Urothelium cell line (cell line): Measurements from ENCODE around the gene HSPG2.
A peak's percentile ranks its signal among the peaks of the same experiment; 100 is the strongest.
"Not testable (repeated sequence)": the region's sequence is repeated elsewhere in the genome, so short reads cannot be mapped to it uniquely, and the experiment has no call there.

Source experiments
- DNase-seq: peaks from one replicate; pipeline ENCODE4 v3.0.0; 2011; ENCODE audit warnings: low spot score, mixed read lengths
- FAIRE-seq: peaks from 2 replicates; lab custom pipeline; 2011; peaks lifted over from hg19 to GRCh38; lab: Jason Lieb, UNC

Gene HSPG2

DNA sequence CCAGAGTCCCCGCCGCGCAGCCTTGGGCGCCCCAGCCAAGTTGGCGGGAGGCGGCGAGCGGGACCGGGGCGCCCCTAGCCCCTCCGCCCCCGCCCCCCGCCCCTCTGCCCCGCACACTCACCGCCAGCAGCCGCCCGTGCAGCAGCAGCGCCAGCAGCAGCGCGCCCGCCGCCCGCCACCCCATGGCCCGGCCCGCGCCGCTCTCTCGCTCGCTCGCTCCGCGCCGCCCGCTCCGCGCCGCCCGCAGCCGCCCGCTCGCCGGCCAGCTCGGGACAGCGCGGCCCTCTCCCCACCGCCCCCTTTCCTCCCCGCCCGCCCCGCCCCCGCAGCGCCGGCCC lies at the start of gene HSPG2:
HSPG2 (minus strand) TSS at position 277 of the 338 bp plus-strand sequence; CDS start at position 184, 93 bp downstream.
- FAIRE-seq: no peak

DNA sequence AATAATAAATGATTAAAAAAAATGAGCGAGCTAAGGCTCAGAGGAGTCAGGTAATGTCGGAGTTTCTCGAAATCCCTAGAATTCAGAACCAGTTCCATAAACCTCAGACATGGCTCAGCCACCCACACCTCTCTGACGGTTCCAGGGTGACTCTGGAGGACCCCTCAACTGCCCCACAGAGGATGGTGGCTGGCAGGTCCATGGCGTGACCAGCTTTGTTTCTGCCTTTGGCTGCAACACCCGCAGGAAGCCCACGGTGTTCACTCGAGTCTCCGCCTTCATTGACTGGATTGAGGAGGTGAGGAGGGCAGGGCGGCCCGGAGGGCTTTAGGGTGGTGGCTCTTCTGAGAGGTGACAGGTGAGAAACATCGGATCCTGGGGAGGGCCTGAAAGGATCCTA lies 49.3 kb upstream of the HSPG2 start:
- DNase-seq, FAIRE-seq: not testable (repeated sequence)

More for the DNA sequence above, at the start of gene HSPG2:
- DNase-seq: no peak

DNA sequence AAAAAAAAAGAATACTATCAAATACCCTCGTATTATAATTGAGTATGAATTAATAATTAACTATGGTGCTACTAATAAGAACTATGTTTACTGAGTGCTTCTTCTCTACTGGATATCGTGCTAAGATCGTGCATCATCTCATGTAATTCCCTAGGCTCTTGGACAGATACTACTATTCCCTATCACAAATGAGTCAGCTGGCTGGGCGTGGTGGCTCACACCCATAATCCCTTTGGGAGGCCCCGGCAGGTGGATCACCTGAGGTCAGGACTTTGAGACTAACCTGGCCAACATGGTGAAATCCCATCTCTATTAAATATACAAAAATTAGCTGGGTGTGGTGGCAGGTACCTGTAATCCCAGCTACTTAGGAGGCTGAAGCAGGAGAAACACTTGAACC lies 48.8 kb upstream of the HSPG2 start:
- DNase-seq, FAIRE-seq: not testable (repeated sequence)

DNA sequence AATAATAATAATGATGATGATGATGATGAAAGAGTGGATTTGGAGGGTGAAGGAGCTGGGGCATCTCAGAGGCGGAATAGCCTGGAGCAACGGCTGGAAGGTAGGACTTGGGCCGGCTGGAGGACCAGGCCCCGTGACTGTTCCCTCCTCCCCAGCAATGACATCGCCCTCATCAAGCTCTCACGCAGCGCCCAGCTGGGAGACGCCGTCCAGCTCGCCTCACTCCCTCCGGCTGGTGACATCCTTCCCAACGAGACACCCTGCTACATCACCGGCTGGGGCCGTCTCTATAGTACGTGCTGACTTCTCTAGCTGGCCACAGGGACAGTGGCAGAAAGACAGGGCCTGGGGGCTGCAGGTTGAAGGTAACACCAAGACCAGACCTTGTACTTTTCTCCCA lies 46.4 kb upstream of the HSPG2 start:
- FAIRE-seq, DNase-seq: not testable (repeated sequence)

DNA sequence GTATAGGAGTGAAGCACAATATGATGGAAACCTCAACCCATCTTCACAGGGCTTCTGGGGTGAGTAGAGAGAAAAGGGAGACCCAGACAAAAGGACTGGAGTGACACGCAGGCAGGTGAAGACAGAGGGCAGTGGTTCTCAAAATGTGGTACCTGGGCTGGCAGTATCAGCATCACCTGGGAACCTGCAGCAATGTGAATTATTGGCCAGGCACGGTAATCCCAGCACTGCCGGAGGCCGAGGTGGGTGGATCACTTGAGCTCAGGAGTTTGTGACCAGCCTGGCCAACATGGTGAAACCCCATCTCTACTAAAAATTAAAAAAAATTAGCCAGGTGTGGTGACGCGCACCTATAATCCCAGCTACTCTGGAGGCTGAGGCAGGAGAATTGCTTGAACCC lies 45.0 kb upstream of the HSPG2 start:
- DNase-seq, FAIRE-seq: not testable (repeated sequence)

DNA sequence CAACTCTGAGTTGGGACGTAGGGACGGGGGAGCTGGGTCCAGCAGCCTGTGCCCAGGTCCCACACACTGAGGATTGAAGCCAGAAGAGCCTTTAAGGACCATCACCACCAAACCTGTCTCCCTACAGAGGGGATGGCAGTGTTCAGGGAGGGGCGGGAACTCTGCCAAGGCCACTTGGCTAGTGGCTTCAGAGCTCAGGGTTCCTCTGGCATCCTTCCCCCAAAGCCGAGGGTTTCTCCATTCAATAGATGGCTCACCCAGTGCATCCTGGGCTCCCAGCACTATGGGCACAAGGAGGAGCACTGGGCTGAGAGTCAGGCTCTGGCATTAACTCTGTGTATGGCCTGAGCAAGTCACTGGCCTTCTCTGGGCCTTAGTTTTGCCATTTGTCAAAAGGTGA lies 44.1 kb upstream of the HSPG2 start:
- FAIRE-seq, DNase-seq: not testable (repeated sequence)

DNA sequence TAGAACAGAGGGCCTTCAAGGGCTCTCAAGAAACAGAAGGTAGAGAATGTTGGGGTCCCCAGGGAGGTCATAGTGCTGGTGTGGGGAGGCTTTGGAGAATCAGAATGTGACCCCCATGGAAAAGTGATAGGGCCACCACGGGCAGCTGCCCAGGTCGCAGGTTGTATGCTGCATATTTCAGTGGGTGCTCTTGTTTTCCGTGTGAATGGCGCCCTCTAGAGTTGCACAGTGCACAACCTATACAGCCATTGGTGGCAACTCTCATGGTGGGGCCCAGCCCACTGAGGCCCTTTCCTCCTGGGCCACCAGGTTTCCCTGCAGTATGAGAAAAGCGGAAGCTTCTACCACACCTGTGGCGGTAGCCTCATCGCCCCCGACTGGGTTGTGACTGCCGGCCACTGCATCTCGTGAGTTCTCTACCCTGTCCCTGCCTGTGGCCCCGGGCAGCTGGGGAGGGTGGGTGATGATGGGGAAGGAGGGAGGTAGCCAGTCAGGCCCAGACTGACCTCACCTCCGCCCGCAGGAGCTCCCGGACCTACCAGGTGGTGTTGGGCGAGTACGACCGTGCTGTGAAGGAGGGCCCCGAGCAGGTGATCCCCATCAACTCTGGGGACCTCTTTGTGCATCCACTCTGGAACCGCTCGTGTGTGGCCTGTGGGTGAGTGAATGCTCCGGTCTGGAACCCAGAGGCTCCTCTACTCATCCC lies 43.6 kb upstream of the HSPG2 start:
- not testable (repeated sequence) for FAIRE-seq

DNA sequence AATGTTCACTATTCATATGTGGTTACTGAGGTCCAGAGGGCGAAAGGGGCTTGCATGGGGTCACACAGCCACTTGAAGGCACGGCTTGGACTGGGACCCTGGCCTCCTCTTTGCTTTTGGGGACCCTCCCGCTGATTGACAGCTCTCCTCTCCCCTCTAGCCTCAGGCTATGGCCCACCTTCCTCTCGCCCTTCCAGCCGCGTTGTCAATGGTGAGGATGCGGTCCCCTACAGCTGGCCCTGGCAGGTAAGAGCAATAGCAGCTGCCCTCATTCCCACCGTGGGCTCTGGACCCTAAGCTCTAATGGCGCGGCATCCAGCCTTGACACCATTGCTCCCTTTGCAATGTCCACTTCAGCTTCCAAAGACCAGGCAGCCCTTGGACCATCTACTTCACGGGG lies 41.1 kb upstream of the HSPG2 start:
- FAIRE-seq, DNase-seq: not testable (repeated sequence)

More for the DNA sequence above, 43.6 kb upstream of the HSPG2 start:
- DNase-seq: not testable (repeated sequence)

DNA sequence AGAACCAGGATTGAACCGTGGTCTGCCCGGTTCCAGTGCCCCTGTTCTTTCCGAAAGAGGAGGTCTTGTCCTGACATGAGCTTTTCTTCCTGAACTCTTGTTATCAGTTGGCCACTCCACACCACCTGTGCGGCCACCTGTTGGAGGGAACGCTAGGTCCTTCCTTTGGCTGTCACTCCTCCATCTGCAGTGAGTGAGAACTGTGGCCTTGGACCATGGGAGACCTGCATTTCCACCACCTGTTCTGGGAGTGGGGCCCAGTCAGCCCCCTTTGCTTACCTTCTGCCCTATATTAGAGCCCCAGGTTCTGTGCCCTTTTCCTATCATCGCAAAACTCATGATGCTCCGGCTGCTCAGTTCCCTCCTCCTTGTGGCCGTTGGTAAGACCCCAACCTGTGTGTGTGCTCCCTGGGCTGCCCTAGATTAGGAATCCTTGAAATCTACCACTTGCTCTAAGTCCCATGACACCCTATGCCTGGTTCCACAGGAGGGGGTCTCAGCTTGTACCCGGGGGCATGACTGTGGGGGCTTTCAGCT lies 39.7 kb upstream of the HSPG2 start, which contains the start of gene CELA3B:
CELA3B (plus strand) TSS at position 320 of the 537 bp plus-strand sequence; CDS start at position 338, 18 bp downstream.
- DNase-seq, FAIRE-seq: not testable (repeated sequence)

DNA sequence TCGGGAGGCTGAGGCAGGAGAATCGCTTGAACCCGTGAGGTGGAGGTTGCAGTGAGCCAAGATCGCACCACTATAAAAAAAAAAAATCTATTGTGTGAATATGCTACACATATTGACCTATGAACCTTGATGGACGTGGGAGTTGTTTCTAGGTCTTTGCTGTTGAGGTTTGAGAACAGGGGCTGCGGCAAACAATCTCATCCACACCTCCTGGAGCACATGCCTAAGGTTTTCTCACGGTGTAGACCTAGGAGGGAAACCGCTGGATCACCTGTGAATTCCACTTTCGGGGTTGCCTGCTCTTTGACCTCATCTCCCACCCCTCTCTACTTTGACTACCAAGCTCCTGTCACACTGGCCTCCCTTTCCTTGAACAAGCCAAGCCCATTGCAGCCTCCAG lies 38.2 kb upstream of the HSPG2 start:
- not testable (repeated sequence) for DNase-seq, FAIRE-seq

DNA sequence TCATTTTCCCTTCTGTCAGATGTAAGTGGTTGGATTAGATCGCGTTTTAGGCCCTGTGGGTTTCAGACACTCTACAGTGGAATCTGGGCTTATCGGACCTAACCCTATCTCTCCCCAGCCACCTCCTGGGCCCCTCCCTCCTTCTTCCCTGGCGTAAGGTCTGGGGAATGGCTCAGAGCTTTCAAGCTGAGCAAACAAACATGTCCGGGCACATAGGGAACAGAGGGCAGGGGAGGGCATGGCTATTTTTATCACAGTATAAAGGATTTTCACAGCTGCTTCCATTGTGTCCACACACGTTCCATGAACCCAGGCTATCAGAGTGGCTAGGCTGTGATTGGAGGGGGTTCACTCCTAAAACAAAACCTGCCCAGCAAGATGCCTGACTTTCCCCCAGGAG lies 37.6 kb upstream of the HSPG2 start:
- DNase-seq, FAIRE-seq: not testable (repeated sequence)

DNA sequence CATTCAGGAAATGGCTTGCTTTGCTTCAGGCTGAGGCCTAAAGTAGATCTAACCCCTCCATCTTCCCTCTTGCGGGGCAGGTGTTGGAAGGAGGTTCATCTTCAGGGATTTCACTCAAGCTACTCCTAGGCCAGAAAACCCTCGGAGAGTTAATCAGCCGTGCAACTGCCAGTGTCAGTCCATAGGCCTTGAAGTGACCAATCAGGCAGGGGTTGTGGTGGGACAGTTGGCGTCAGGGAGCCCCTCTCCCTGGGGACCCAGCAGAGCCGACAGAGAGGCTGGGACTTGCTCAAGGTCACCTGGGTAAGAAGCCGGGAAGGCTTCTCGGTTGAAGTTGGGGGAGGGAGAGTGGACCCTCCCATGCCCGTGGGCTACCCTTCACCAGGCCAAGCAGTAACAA lies 36.8 kb upstream of the HSPG2 start:
- not testable (repeated sequence) for FAIRE-seq

DNA sequence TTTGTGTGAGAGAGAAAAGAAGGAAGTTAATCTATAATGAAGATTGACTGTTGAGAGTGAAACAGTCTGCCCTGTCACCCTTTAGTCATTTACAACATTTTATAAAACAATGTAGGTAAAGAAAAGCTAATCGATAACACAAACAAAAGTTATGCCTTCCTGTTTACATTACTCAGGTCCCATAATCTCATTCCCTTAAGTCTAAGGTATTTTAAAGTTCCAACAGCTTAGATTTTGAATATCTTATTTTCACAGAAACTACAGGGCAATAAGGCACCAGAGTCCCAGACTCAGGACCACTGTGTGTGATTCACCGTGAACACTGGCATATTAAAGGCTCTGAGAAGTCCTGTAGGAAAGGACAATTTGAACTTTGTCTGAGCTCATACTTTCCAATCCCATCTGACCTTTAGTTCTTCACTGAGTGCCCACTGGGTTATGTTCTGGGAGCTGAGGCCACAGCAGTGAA lies 35.9 kb upstream of the HSPG2 start:
- not testable (repeated sequence) for FAIRE-seq, DNase-seq

More for the DNA sequence above, 36.8 kb upstream of the HSPG2 start:
- DNase-seq: not testable (repeated sequence)

DNA sequence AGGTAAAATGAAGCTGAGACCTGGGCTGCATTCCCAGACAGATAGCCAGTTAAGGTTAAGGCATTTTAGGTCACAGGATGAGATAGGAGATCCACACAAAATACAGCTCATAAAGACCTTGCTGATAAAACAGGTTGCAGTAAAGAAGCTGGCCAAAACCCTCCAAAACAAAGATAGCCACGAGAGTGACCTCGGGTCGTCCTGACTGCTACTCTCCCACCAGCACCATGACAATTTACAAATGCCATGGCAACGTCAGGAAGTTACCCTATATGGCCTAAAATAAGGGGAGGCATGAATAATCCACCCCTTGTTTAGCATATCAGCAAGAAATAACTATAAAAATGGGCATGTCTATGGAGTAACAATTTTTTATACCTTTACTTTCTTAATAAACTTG lies 33.4 kb upstream of the HSPG2 start:
- FAIRE-seq: not testable (repeated sequence)

DNA sequence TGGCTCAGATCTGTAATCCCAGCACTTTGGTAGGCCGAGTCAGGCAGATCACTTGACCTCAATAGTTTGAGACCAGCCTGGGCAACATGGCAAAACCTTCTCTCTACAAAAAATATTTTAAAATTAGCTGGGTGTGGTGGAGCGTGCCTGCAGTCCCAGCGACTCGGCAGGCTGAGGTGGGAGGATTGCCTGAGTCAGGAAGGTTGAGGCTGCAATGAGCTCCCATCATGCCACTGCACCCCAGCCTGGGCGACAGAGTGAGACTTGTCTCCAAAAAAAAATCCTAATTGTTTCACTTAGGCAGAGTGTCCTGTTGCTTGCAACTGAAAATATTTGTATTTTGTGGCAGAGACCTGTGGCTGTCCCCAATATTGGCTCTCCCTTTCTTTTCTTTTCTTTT lies 32.0 kb upstream of the HSPG2 start:
- not testable (repeated sequence) for DNase-seq, FAIRE-seq

More for the DNA sequence above, 33.4 kb upstream of the HSPG2 start:
- DNase-seq: not testable (repeated sequence)

DNA sequence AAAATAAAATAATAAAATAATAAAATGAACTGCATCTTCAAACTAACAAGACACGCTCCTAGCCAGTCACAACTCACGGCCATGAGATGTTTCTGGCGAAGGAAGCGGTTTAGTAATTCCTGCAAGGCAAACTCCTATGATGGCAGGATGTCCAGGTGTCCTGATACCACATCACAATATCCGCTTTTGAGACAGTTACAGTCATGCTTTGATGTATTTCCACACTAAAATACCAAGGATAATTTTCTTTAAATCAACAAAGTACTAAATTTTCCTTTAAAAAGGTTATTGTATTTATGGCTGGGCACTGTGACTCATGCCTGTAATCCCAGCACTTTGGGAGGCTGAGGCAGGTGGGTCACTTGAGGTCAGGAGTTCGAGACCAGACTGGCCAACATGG lies 30.1 kb upstream of the HSPG2 start:
- FAIRE-seq, DNase-seq: not testable (repeated sequence)

DNA sequence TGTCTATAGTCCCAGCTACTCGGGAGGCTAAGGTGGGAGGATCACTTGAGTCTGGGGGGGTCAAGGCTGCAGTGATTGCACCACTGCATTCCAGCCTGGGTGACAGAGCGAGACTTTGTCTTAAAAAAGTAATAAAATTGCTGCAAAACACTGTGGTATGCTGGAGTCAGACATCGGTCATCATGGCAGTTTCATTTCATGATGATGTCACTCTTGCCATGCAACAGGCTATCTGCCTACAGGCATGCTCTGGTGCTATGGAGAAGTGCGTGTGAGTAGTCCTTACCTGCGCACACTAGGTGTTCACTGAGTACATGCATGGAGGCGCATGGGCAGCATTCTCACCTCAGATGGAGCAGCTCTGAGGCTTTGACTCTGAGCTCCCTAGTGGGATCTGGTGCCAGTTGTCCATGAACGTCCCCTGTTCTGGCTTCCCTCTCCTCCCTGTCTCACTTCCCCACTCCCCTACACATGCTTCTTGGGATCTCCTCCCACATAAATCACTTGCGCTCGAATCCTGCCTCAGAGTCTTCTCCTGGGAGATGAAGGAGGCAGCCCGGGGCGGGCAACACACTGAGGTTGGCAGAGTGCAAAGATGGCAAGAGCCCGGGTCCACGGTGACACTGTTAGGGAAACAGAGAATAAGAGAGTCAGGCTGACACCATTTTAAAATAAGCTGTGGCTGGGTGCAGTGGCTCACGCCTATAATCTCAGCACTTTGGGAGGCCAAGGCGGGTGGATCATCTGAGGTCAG lies 29.3 kb upstream of the HSPG2 start:
- peak; percentile 55 for DNase-seq
- FAIRE-seq: no peak

DNA sequence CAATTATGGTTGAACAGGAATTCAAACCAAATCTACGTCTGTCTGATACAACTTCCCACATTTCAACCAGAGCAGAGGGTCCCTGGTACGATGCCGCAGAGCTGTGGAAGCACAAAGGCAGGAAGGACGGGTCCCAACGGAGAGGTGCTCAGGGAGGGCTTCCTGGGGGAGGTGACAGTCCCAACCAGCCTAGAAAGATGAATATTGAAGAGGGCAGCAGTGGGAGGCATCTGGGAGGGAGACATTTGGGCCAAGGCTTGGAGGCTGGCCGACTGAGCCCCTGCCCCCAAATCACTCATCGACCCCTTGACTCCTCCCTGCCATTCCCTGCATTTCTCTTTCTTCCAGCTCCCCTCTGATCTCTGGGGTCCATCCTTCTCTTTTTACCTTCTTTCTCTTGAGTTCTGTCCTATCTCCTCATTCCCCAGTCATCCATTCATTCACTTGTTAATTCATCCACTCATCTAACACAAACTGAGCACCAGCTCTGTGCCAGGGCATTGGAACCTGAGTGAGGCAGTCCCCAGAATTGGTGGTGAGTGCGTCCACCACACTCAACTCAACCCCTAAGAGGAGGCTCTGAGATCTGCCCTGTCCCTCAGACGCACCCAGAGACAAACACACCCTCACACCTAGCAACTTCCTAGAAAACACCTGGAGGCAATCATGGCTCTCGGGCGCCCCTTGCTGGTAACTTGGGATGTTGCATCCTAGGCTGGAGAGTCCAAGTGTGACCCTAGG lies 26.5 kb upstream of the HSPG2 start:
- FAIRE-seq: no peak

DNA sequence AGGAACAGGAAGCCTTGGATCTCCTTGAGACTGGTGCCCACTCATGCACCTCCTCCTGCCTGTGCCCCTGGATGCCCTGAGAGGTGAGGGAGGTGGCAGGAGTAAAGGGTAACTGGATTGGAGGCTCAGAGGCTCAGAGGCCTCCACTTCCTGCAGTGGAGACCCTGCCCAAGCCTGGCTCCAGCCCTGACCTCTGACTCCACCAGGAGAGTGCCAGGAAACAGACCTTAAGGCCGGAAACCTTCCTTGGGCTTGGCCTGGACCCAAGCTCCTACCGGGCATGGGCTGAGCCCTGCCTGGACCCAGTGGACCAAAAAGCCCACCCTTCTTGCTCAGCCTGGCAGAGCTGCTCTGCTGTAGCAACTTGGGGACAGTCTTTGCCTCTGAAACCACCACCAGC lies 24.7 kb upstream of the HSPG2 start:
- DNase-seq (no peak), FAIRE-seq (no peak)

More for the DNA sequence above, 26.5 kb upstream of the HSPG2 start:
- peak; percentile 75 for DNase-seq

DNA sequence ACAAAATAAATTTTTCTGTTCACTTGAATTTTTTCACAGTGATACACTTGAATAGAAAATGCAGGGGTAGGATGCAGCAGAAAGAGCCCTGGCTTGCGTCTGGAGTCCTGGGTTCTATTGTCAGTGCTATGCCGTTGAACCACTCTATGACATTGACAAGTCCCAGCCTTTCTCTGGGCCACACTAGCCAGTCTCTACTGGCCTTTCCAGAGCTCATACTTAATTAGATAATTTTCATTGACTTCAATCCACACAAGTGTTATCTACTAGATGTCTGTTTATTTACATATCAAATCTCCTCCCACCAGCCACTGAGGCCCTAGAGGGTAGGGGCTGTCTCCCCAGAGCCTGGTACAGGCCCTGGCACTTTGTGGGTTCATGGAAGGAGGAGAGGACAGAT lies 24.2 kb upstream of the HSPG2 start:
- FAIRE-seq: no peak
- no peak for DNase-seq
